Transverse colon (tissue), 4 donors: ENCODE data around the gene FBXL12. TPM values are rescaled to one million over a fixed set of nuclear protein-coding genes. Genes with fewer than 3 reads are reported as not detected.
A peak's percentile ranks its signal among the peaks of the same experiment; 100 is the strongest.

Experiments
- DNase-seq: peaks from one replicate; pipeline ENCODE4 v3.0.0-alpha.2; 2019
- H3K27ac ChIP-seq, 4 donors: fragments of 200-600 bp; sonication (generic); 2 replicates each; pipeline ENCODE4 v1.5.1; 2016 to 2018; ENCODE audit warnings: inconsistent platforms in 4 of 4
- H3K27me3 ChIP-seq: fragments of 200-600 bp; sonication (generic); 2 replicates; pipeline ENCODE4 v1.5.1; 2017; ENCODE audit warnings: inconsistent platforms
- H3K36me3 ChIP-seq, 4 donors: fragments of 200-600 bp; sonication (generic); 2 replicates each; pipeline ENCODE4 v1.5.1; 2017 to 2019; ENCODE audit warnings: inconsistent platforms in 4 of 4
- H3K4me1 ChIP-seq, 4 donors: fragments of 200-600 bp; sonication (generic); 2 replicates each; pipeline ENCODE4 v1.5.1; 2017 to 2020; ENCODE audit warnings: inconsistent platforms in 4 of 4
- H3K4me3 ChIP-seq, 4 donors: fragments of 200-600 bp; sonication (generic); 1 replicate in 1 of 4; 2 replicates in 3 of 4; pipeline versions ENCODE4 v1.5.1 to v1.6.1; 2017 to 2019; ENCODE audit warnings: inconsistent platforms in 4 of 4
- H3K9me3 ChIP-seq, 2 donors: fragments of 200-600 bp; sonication (generic); 2 replicates each; pipeline ENCODE4 v1.5.1; 2017 to 2019; ENCODE audit warnings: inconsistent platforms in 2 of 2
- CTCF ChIP-seq, 5 experiments: fragments of 200-600 bp in 3 of 5; fragments of 450-650 bp in 2 of 5; sonication (generic) in 3 of 5; IDR thresholded peaks; 1 replicate in 2 of 5; 2 replicates in 3 of 5; pipeline ENCODE4 v1.5.1; 2016 to 2017; ENCODE audit warnings: antibody characterized with exemption in 5 of 5, inconsistent platforms in 3 of 5, mild to moderate bottlenecking in 2 of 5, moderate library complexity in 1 of 5
- EP300 ChIP-seq: sonication (generic); formaldehyde crosslinking; IDR thresholded peaks from one replicate; pipeline ENCODE4 v1.6.1; 2017; ENCODE audit warnings: antibody characterized with exemption, low read depth
- POLR2A ChIP-seq: fragments of 450-650 bp; IDR thresholded peaks from one replicate; pipeline ENCODE4 v1.6.1; 2016; ENCODE audit warnings: antibody characterized with exemption, mild to moderate bottlenecking, moderate library complexity
- POLR2AphosphoS5 ChIP-seq, 3 donors: sonication (generic); formaldehyde crosslinking; IDR thresholded peaks; one replicate each; pipeline ENCODE4 v1.6.1; 2016; ENCODE audit warnings: antibody characterized with exemption in 3 of 3
- WGBS, 2 donors: methylation state at CpG; one replicate each; pipeline ENCODE4 v1.1.5; 2018; ENCODE audit warnings: low coverage in 1 of 2; 5-methylcytosine and 5-hydroxymethylcytosine counted together
- in situ Hi-C, 4 donors: fragments of 200-750 bp; cut with MboI; loops; one replicate each; pipeline versions ENCODE4 v1.15.0 to v1.15.1; 2017; ENCODE audit warnings: low sequenced_read_pairs in 3 of 4, low pct_ligation_motif_present in 1 of 4, low pct_unique_long_range_greater_than_20kb in 1 of 4
- intact Hi-C: fragments of 100-400 bp; cut with DNase I; formaldehyde crosslinking; loops from one replicate; pipeline ENCODE4 v1.15.1; 2023; ENCODE audit warnings: low total_unique reads
- total RNA-seq, 4 donors: library from RNA; depleted of rRNA; stranded (reverse); fragments of >200 nt; gene quantifications; one replicate each; pipeline ENCODE4 v1.1.0, GENCODE V29; 2016

The FBXL12 gene
- total RNA-seq, 4 donors from 2014 or later, result 32.9 to 184 (median 83.1) TPM

DNA sequence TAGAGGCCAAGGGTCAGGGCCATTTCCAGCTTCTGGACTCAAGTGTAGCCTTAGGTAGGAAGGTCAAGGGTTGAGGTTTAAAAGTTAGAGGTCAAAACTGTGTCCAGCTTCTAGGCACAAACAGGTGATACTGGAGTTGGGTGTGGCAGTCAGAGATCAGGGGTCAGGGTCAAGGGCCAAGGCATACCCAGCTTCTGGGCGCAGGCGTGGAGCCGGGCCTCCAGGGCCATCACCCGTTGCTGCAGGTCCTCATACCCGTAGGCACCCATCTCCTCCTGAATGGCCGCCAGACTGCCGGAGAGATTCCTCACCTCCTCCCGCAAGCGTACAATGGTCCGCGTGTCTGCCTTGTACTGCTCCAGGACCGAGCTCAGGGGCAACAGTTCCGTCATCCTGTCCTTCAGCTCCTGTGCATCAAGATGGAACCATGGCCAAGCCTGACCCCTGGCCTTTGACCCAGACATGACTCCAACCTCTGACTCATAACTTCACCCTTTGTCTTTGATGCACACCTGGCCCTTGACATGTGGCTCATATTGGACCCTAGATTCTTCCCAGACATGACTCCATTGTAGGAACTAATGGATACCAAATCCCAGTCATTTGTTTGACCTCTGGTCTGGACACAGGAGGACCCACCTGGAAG lies 38.3 kb upstream of the FBXL12 start:
- Histone ChIP-seq H3K9me3 (no peaks in the 10 kb centered on the region), H3K4me1 (no peaks in the 10 kb centered on the region), H3K27me3 (no peaks in the 10 kb centered on the region), H3K36me3 (no peaks in the 10 kb centered on the region), H3K27ac (peak overlapping the region in 2 of 4 donors; percentile 31 to 34), H3K4me3 (no peak overlapping the region)
- TF ChIP-seq POLR2A (no peak), CTCF (IDR thresholded peaks at IDR 0.05) (no peak), POLR2AphosphoS5 (IDR thresholded peaks at IDR 0.05) (no peak), EP300 (no peak)
- DNase-seq, result no peak
- whole genome bisulfite sequencing, 2 donors, result 98% methylated on average over 13 of the region's 13 CpGs; no CpG with 5 or more reads in 1 of the 2 donors
- intact Hi-C loops (no loop called here), in situ Hi-C loops (no loop called here)

DNA sequence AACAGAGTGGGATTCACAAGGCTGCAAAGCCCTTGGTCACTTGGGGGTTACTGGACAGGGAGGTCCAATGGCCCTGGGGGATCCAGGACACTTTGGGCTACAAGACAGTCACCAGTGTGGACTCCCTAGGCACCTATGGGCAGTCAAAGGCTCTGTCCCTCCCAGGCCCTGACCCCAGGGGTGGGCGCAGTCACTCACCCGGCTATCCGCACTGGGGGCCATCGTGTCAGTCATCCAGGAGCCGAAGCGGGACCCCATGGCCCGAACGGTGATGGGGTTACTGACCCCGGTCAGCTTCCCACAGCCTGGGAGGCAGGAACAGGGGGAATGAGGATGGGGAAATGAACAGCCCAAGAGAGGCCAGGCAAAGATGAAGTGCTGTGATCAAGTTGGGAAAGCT lies 37.7 kb upstream of the FBXL12 start:
- WGBS, 2 donors, result 98% methylated on average over 6 of the region's 9 CpGs; no CpG with 5 or more reads in 1 of the 2 donors
- in situ Hi-C loops, result no loop called here
- no peak for TF ChIP-seq EP300
- no peak for TF ChIP-seq CTCF (IDR thresholded peaks at IDR 0.05)
- TF ChIP-seq POLR2A, result no peak
- no peak for TF ChIP-seq POLR2AphosphoS5 (IDR thresholded peaks at IDR 0.05)

DNA sequence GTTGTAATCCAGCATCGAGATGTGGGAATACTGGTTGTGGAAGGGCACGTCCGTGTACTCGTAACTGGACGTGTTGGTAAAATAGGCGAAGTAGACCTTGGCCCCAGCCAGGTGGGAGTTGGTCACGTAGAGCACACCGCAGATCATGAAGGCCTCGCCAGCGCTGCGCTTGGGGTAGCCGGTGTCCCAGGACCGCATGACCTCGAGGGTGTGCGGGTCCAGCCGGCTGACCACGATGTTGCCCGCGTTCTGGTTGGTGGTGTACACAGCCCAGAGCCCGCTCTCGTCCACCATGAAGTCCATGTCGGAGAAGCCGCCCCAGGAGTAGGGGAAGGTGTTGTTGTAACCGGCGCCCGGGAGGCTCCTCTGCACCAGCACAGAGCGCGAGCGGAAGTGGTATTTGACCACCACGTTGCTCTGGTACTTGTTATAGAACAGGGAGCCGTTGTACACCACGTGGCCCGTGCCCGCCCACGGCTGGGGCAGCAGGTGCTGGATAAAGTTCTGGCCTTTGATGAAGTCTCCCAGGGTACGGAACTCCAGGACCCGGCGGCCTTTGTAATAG lies 35.5 kb upstream of the FBXL12 start:
- Histone ChIP-seq H3K9me3 (no peaks in the 10 kb centered on the region), H3K36me3 (no peaks in the 10 kb centered on the region), H3K27me3 (no peaks in the 10 kb centered on the region), H3K4me3 (no peak overlapping the region), H3K27ac (no peak overlapping the region), H3K4me1 (peaks cover 0 to 3% (median 0%) of the 10 kb centered on the region in 4 donors)
- intact Hi-C loops, result no loop called here
- TF ChIP-seq CTCF (IDR thresholded peaks at IDR 0.05), result no peak
- in situ Hi-C loops, result no loop called here
- no peak for DNase-seq
- WGBS, 2 donors, result 90 to 96% methylated on average over 5 to 38 of the region's 38 CpGs

More for the DNA sequence above, 37.7 kb upstream of the FBXL12 start:
- Histone ChIP-seq H3K4me3 (no peak overlapping the region), H3K27me3 (no peaks in the 10 kb centered on the region), H3K36me3 (no peaks in the 10 kb centered on the region), H3K4me1 (no peaks in the 10 kb centered on the region), H3K9me3 (no peaks in the 10 kb centered on the region), H3K27ac (no peak overlapping the region)
- intact Hi-C loops, result no loop called here
- DNase-seq, result no peak

DNA sequence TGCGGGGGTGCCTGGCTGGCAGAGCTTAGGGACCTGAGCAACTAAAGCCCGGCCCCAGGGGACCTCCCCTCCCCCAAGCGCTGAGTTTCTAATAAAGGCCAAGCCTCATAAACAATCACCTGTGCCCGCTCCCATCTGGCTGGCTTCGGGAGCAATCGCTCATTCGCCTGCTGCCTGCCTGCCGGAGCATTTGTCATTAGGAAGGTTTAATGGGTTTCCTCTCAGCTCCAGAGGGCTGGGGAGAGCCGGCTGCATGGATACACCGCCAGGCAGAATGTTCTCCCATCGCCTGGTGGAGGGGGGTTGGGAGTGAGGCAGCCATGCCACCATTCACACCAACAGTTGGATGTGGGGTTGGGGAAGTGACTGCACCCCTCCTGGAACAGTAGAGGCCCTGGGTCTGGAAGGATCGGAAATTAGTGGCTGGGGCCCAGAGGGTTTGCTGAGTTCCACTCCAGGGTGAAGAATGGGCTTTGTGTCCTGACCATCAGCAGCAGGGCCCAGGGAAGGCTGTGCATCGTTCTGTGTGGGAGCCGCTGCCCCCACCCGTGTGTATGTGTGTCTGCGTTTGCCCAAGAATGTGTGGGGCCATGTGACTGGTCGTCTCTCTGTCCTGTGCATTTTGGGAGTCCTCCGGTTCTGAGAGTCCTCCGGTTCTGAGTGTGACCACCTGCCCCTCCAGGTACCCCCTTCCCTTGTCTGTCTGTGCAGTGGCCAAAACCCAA lies 31.5 kb upstream of the FBXL12 start:
- Histone ChIP-seq H3K27me3 (no peaks in the 10 kb centered on the region), H3K4me3 (no peak overlapping the region), H3K4me1 (peaks cover 0 to 8% (median 2%) of the 10 kb centered on the region in 4 donors), H3K36me3 (no peaks in the 10 kb centered on the region), H3K9me3 (no peaks in the 10 kb centered on the region), H3K27ac (no peak overlapping the region)
- no peak for TF ChIP-seq EP300
- TF ChIP-seq POLR2AphosphoS5 (IDR thresholded peaks at IDR 0.05), result no peak
- no peak for TF ChIP-seq POLR2A
- TF ChIP-seq CTCF (IDR thresholded peaks at IDR 0.05), result no peak
- intact Hi-C loops (no loop called here), in situ Hi-C loops (no loop called here)
- WGBS, 2 donors, result 80 to 89% methylated on average over 1 to 19 of the region's 19 CpGs
- DNase-seq, result no peak
